GM12878 (cell line): Measurements from ENCODE around the gene TRIM41. TPM values are rescaled to one million over a fixed set of nuclear protein-coding genes. Genes with fewer than 3 reads are reported as not detected.

Experiments
- ASH2L ChIP-seq: fragments of 300-600, 200-600 bp; sonication (generic); IDR thresholded peaks from 2 replicates; pipeline ENCODE4 v1.6.1; 2017; ENCODE audit warnings: low read depth, mild to moderate bottlenecking, borderline replicate concordance
- BRCA1 ChIP-seq: IDR thresholded peaks from 2 replicates; pipeline ENCODE4 v1.6.1; 2011; ENCODE audit warnings: low read depth, low read length, improper control_type of control experiment
- CHD4 ChIP-seq: fragments of 200-600 bp; sonication (generic); IDR thresholded peaks from 2 replicates; pipeline ENCODE4 v1.6.1; 2016; ENCODE audit warnings: mild to moderate bottlenecking
- FOS ChIP-seq: IDR thresholded peaks from 3 replicates; pipeline ENCODE4 v1.6.1; 2011; ENCODE audit warnings: borderline replicate concordance; ENCODE audit not compliant: insufficient read length; ENCODE audit errors: extremely low read depth
- FOXK2 ChIP-seq: fragments of 450-650 bp; IDR thresholded peaks from 2 replicates; pipeline ENCODE4 v1.6.1; 2017; ENCODE audit warnings: mild to moderate bottlenecking, moderate library complexity
- HDAC2 ChIP-seq: fragments of 200-600 bp; sonication (generic); IDR thresholded peaks from 2 replicates; pipeline ENCODE4 v1.6.1; 2017
- IKZF1 ChIP-seq: fragments of 450-650 bp; conservative IDR thresholded peaks from 2 replicates; pipeline ENCODE4 v1.6.1; 2017; ENCODE audit warnings: antibody characterized with exemption, mild to moderate bottlenecking
- MEF2B ChIP-seq: fragments of 450-650 bp; IDR thresholded peaks from 2 replicates; pipeline ENCODE4 v1.6.1; 2018; ENCODE audit warnings: mild to moderate bottlenecking, moderate library complexity; ENCODE audit not compliant: partially characterized antibody, poor library complexity, severe bottlenecking
- MTA2 ChIP-seq: fragments of 450-650 bp; IDR thresholded peaks from 2 replicates; pipeline ENCODE4 v1.6.1; 2016; ENCODE audit warnings: low read depth, mild to moderate bottlenecking, moderate library complexity
- NRF1 ChIP-seq: conservative IDR thresholded peaks from 2 replicates; pipeline ENCODE4 v1.6.1; 2011; ENCODE audit warnings: mild to moderate bottlenecking, low read depth, low read length, improper control_type of control experiment
- PAX5 ChIP-seq: IDR thresholded peaks from 2 replicates; pipeline ENCODE4 v1.6.1; 2011; ENCODE audit warnings: low read depth, low read length, borderline replicate concordance
- PAX8 ChIP-seq: fragments of 450-650 bp; IDR thresholded peaks from 2 replicates; pipeline ENCODE4 v1.6.1; 2017; ENCODE audit warnings: mild to moderate bottlenecking, moderate library complexity
- SIN3A ChIP-seq: IDR thresholded peaks from 2 replicates; pipeline ENCODE4 v1.6.1; 2012; ENCODE audit warnings: low read depth, low read length, improper control_type of control experiment
- SREBF2 ChIP-seq: IDR thresholded peaks from 2 replicates; pipeline ENCODE4 v1.6.1; 2012; ENCODE audit warnings: mild to moderate bottlenecking, low read length
- SRF ChIP-seq, 2 experiments: IDR thresholded peaks; 2 replicates each; pipeline ENCODE4 v1.6.1; 2011; ENCODE audit warnings: low read depth in 2 of 2, low read length in 2 of 2, mild to moderate bottlenecking in 1 of 2, moderate library complexity in 1 of 2
- STAT3 ChIP-seq: IDR thresholded peaks from 2 replicates; pipeline ENCODE4 v1.6.1; 2011; ENCODE audit warnings: low read depth, low read length, improper control_type of control experiment
- TARDBP ChIP-seq: IDR thresholded peaks from 2 replicates; pipeline ENCODE4 v1.6.1; 2016; ENCODE audit warnings: borderline replicate concordance
- TBL1XR1 ChIP-seq: IDR thresholded peaks from 2 replicates; pipeline ENCODE4 v1.6.1; 2012; ENCODE audit warnings: low read depth, low read length, improper control_type of control experiment
- ZNF207 ChIP-seq: fragments of 450-650 bp; IDR thresholded peaks from 2 replicates; pipeline ENCODE4 v1.6.1; 2014; ENCODE audit warnings: antibody characterized with exemption, mild to moderate bottlenecking, borderline replicate concordance
- ZNF24 ChIP-seq: fragments of 450-650 bp; IDR thresholded peaks from 2 replicates; pipeline ENCODE4 v1.6.1; 2017; ENCODE audit warnings: antibody characterized with exemption, mild to moderate bottlenecking
- ZNF384 ChIP-seq: IDR thresholded peaks from 2 replicates; pipeline ENCODE4 v1.6.1; 2012; ENCODE audit warnings: low read depth, mild to moderate bottlenecking, low read length, improper control_type of control experiment, borderline replicate concordance
- polyA plus RNA-seq, 11 experiments: library from polyadenylated mRNA; depleted of rRNA in 4 of 11; unstranded in 6 of 11; stranded (reverse) in 5 of 11; fragments of >200 nt; fragmentation: Nextera tagmentation in 4 of 11; fragmentation: Illumina TruSeq in 1 of 11; extraction: Ambion mirVana in 4 of 11; extraction: Trizol in 1 of 11; gene quantifications; 1 replicate in 1 of 11; 2 replicates in 10 of 11; pipeline versions ENCODE4 v1.2.1 to v1.2.3, GENCODE V29; 2011 to 2016; ENCODE audit warnings: inconsistent platforms in 2 of 11, missing spikeins in 2 of 11, low read depth in 1 of 11
- total RNA-seq, 4 experiments: library from RNA; depleted of rRNA in 3 of 4; stranded (reverse); fragments of >200 nt in 3 of 4; fragmentation: Illumina TruSeq in 1 of 4; extraction: Trizol in 1 of 4; gene quantifications; 2 replicates each; pipeline versions ENCODE4 v1.2.1 to v1.2.3, GENCODE V29; 2013 to 2021
- TF ChIP-seq, protein P1 (sequence below): IDR thresholded peaks from 2 replicates; pipeline ENCODE4 v1.6.1; 2012; ENCODE audit warnings: low read depth, low read length, improper control_type of control experiment
- TF ChIP-seq, protein P2 (sequence below): fragments of 450-650 bp; IDR thresholded peaks from 2 replicates; pipeline ENCODE4 v1.6.1; 2017; ENCODE audit warnings: low read depth, mild to moderate bottlenecking, moderate library complexity
- TF ChIP-seq, protein P3 (sequence below): IDR thresholded peaks from 2 replicates; pipeline ENCODE4 v1.6.1; 2012; ENCODE audit warnings: mild to moderate bottlenecking, low read depth, low read length
- TF ChIP-seq, protein P4 (sequence below): IDR thresholded peaks from 2 replicates; pipeline ENCODE4 v1.6.1; 2012; ENCODE audit warnings: low read depth, low read length, improper control_type of control experiment

The TRIM41 gene
- total and polyA plus RNA-seq, 10 of the 15 experiments (the other 5 are each of a cell fraction or from before 2014, with no cell fraction given): 1.0 to 28.9 (median 10.6) TPM

DNA sequence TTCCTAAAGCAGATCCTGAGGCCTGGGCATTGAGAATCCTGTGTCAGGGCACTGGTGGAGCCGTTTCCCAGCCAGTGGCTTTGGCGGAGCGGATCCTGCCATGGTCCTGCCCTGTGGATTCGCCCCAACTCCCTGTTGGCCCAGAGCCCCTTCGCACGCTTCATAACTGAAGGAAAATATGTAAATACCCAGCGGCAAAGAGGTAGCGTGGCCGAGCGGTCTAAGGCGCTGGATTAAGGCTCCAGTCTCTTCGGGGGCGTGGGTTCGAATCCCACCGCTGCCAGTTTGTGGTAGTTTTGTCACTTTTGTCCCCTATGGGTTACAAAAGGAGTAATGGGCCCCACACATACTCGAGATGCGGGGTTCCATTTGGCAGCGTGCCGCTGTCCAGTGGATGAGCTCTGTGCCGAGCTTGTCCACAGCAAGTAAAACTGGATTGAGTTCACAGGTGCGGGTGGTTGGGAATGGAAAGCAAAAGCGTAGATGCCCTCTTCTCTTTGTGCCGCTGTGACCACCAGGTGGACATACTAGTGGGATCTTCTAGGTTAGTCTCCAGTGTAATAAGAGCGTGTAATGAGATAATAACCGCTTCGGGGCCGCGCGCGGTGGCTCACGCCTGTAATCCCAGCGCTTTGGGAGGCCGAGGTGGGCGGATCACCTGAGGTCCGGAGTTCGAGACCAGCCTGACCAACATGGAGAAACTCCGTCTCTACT is 35.4 kb upstream of the TRIM41 start (continued):
- TF ChIP-seq STAT3 (no peak), FOS (no peak), ZNF24 (peak; percentile 99), TBL1XR1 (peak; percentile 9), PAX5 (no peak), NRF1 (no peak), TARDBP (peak; percentile 96), IKZF1 (peak; percentile 79), FOXK2 (peak; percentile 55), BRCA1 (no peak), SIN3A (no peak), SRF (IDR thresholded peaks at IDR 0.05; ENCODE audit: low read depth in 2 of 2, low read length in 2 of 2) (no peak), CHD4 (peak; percentile 72; the same call in 1 of the 2 replicates), ASH2L (no peak), ZNF207 (no peak), PAX8 (no peak), MEF2B (peak; percentile 12), MTA2 (0 out of 2 replicates have a peak, but pooled peaks have one; percentile 13), ZNF384 (no peak), HDAC2 (no peak), SREBF2 (peak; percentile 88)
- TF ChIP-seq, protein P1, sequence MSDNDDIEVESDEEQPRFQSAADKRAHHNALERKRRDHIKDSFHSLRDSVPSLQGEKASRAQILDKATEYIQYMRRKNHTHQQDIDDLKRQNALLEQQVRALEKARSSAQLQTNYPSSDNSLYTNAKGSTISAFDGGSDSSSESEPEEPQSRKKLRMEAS: no peak
- TF ChIP-seq, protein P2, sequence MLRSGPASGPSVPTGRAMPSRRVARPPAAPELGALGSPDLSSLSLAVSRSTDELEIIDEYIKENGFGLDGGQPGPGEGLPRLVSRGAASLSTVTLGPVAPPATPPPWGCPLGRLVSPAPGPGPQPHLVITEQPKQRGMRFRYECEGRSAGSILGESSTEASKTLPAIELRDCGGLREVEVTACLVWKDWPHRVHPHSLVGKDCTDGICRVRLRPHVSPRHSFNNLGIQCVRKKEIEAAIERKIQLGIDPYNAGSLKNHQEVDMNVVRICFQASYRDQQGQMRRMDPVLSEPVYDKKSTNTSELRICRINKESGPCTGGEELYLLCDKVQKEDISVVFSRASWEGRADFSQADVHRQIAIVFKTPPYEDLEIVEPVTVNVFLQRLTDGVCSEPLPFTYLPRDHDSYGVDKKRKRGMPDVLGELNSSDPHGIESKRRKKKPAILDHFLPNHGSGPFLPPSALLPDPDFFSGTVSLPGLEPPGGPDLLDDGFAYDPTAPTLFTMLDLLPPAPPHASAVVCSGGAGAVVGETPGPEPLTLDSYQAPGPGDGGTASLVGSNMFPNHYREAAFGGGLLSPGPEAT: peak; percentile 12; the same call in 1 of the 2 replicates
- TF ChIP-seq, protein P3, sequence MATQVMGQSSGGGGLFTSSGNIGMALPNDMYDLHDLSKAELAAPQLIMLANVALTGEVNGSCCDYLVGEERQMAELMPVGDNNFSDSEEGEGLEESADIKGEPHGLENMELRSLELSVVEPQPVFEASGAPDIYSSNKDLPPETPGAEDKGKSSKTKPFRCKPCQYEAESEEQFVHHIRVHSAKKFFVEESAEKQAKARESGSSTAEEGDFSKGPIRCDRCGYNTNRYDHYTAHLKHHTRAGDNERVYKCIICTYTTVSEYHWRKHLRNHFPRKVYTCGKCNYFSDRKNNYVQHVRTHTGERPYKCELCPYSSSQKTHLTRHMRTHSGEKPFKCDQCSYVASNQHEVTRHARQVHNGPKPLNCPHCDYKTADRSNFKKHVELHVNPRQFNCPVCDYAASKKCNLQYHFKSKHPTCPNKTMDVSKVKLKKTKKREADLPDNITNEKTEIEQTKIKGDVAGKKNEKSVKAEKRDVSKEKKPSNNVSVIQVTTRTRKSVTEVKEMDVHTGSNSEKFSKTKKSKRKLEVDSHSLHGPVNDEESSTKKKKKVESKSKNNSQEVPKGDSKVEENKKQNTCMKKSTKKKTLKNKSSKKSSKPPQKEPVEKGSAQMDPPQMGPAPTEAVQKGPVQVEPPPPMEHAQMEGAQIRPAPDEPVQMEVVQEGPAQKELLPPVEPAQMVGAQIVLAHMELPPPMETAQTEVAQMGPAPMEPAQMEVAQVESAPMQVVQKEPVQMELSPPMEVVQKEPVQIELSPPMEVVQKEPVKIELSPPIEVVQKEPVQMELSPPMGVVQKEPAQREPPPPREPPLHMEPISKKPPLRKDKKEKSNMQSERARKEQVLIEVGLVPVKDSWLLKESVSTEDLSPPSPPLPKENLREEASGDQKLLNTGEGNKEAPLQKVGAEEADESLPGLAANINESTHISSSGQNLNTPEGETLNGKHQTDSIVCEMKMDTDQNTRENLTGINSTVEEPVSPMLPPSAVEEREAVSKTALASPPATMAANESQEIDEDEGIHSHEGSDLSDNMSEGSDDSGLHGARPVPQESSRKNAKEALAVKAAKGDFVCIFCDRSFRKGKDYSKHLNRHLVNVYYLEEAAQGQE: no peak
- TF ChIP-seq, protein P4, sequence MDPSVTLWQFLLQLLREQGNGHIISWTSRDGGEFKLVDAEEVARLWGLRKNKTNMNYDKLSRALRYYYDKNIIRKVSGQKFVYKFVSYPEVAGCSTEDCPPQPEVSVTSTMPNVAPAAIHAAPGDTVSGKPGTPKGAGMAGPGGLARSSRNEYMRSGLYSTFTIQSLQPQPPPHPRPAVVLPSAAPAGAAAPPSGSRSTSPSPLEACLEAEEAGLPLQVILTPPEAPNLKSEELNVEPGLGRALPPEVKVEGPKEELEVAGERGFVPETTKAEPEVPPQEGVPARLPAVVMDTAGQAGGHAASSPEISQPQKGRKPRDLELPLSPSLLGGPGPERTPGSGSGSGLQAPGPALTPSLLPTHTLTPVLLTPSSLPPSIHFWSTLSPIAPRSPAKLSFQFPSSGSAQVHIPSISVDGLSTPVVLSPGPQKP: no peak
